ENCODE measurements around the gene NHS. TPM values are rescaled to one million over a fixed set of nuclear protein-coding genes. Genes with fewer than 3 reads are reported as not detected.

Gene NHS
- polyA plus RNA-seq, 1 donor (not counting 4 experiments of a cell fraction or from before 2014, with no cell fraction given), result 5.4 TPM

DNA sequence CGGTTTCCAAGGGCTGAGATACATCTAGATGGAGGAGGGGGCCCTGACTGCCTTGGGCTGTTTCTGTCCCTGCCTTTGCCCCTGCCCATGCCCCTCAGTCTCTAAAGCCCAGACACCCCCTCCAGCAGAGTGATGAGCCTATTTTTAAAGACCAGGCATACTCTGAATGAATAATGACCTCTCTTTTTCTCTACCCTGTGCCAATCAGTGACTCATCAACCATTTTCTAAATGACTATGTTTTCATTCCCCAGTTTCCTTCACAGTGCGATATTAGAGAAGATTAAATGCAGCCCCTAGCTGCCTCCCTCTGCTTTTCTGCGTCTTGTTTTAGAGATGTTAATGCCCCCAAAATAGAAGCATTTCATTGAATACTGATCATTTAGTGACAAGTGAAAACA lies 15.5 kb upstream of the NHS start:
- Histone ChIP-seq H3K9ac (ENCODE audit: control insufficient read depth, extremely low read depth, insufficient read depth, low read length) (no peak overlapping the region), H3K79me2 (ENCODE audit: control insufficient read depth, insufficient read depth, low read length) (no peaks in the 10 kb centered on the region), H3K4me3 (ENCODE audit: control insufficient read depth in 2 of 3, extremely low read depth in 1 of 3, insufficient read depth in 2 of 3, low read depth in 1 of 3, low read length in 3 of 3) (no peak overlapping the region), H4K20me1 (ENCODE audit: control insufficient read depth, extremely low read depth, insufficient read depth, low read length) (no peaks in the 10 kb centered on the region), H3K4me2 (ENCODE audit: control insufficient read depth, extremely low read depth, insufficient read depth, low read depth, low read length) (no peak overlapping the region), H2AFZ (ENCODE audit: control insufficient read depth, low read length) (no peak overlapping the region), H3K9me3 (ENCODE audit: control insufficient read depth, low read depth, low read length) (no peaks in the 10 kb centered on the region), H3K27ac (ENCODE audit: control insufficient read depth, insufficient read depth, low read length) (no peak overlapping the region), H3K27me3 (ENCODE audit: control insufficient read depth, extremely low read depth, insufficient read depth, low read length) (no peaks in the 10 kb centered on the region), H3K9me1 (ENCODE audit: control insufficient read depth, extremely low read depth, insufficient read depth, low read length) (no peaks in the 10 kb centered on the region), H3K4me1 (ENCODE audit: control insufficient read depth, extremely low read depth, insufficient read depth, low read length) (peaks cover 12% of the 10 kb centered on the region), H3K36me3 (ENCODE audit: control insufficient read depth in 2 of 2, extremely low read depth in 1 of 2, insufficient read depth in 2 of 2, low read length in 2 of 2) (no peaks in the 10 kb centered on the region)
- no peak for DNase-seq (ENCODE audit: low read depth, low spot score)
- TF ChIP-seq, protein P1, sequence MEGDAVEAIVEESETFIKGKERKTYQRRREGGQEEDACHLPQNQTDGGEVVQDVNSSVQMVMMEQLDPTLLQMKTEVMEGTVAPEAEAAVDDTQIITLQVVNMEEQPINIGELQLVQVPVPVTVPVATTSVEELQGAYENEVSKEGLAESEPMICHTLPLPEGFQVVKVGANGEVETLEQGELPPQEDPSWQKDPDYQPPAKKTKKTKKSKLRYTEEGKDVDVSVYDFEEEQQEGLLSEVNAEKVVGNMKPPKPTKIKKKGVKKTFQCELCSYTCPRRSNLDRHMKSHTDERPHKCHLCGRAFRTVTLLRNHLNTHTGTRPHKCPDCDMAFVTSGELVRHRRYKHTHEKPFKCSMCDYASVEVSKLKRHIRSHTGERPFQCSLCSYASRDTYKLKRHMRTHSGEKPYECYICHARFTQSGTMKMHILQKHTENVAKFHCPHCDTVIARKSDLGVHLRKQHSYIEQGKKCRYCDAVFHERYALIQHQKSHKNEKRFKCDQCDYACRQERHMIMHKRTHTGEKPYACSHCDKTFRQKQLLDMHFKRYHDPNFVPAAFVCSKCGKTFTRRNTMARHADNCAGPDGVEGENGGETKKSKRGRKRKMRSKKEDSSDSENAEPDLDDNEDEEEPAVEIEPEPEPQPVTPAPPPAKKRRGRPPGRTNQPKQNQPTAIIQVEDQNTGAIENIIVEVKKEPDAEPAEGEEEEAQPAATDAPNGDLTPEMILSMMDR (optimal IDR thresholded peaks at IDR 0.05 in 1 of 3, IDR thresholded peaks at IDR 0.05 in 1 of 3, conservative IDR thresholded peaks at IDR 0.05 in 1 of 3; ENCODE audit: extremely low read depth in 1 of 3, insufficient read depth in 2 of 3, low read length in 3 of 3), result no peak
- no peak for TF ChIP-seq EZH2 (IDR thresholded peaks at IDR 0.05; ENCODE audit: low read length)
- dilution Hi-C loops (cut with MboI; ENCODE audit: extremely low pct_ligation_motif_present, low sequenced_read_pairs), result no loop called here
- FAIRE-seq, result peak; percentile 55

DNA sequence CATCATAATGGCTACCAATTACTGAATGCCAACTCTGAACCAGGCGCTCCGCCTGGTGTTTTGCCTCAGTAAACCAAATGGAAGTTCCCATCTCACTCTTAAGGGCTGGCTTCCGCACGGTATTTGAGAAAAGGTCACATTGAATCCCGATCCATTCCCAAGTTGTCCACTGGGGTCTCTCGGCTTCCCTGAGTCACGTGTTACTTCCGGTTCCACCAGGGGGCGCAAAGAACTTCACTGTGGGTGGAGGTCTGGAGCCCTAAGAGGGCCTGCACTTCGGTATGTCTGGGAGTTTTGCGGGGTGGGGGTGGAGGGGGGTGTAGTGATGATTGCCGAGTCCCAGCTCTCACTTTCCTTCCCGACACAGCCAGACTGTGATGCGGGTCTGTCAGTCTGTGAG lies 13.4 kb upstream of the NHS start:
- FAIRE-seq, result no peak
- peaks cover 12% of the 10 kb centered on the region for H3K4me1 ChIP-seq (ENCODE audit: control insufficient read depth, extremely low read depth, insufficient read depth, low read length)
- H3K27ac ChIP-seq (ENCODE audit: control insufficient read depth, insufficient read depth, low read length), result no peak overlapping the region
- H3K4me3 ChIP-seq (ENCODE audit: control insufficient read depth in 2 of 3, extremely low read depth in 1 of 3, insufficient read depth in 2 of 3, low read depth in 1 of 3, low read length in 3 of 3), result no peak overlapping the region
- no peak overlapping the region for H3K9ac ChIP-seq (ENCODE audit: control insufficient read depth, extremely low read depth, insufficient read depth, low read length)
- no peak overlapping the region for H2AFZ ChIP-seq (ENCODE audit: control insufficient read depth, low read length)
- no peaks in the 10 kb centered on the region for H3K9me1 ChIP-seq (ENCODE audit: control insufficient read depth, extremely low read depth, insufficient read depth, low read length)
- no peaks in the 10 kb centered on the region for H4K20me1 ChIP-seq (ENCODE audit: control insufficient read depth, extremely low read depth, insufficient read depth, low read length)
- H3K79me2 ChIP-seq (ENCODE audit: control insufficient read depth, insufficient read depth, low read length), result no peaks in the 10 kb centered on the region
- dilution Hi-C loops (cut with MboI; ENCODE audit: extremely low pct_ligation_motif_present, low sequenced_read_pairs), result no loop called here
- H3K36me3 ChIP-seq (ENCODE audit: control insufficient read depth in 2 of 2, extremely low read depth in 1 of 2, insufficient read depth in 2 of 2, low read length in 2 of 2), result no peaks in the 10 kb centered on the region
- no peak for TF ChIP-seq EZH2 (IDR thresholded peaks at IDR 0.05; ENCODE audit: low read length)
- TF ChIP-seq, protein P1 (optimal IDR thresholded peaks at IDR 0.05 in 1 of 3, IDR thresholded peaks at IDR 0.05 in 1 of 3, conservative IDR thresholded peaks at IDR 0.05 in 1 of 3; ENCODE audit: extremely low read depth in 1 of 3, insufficient read depth in 2 of 3, low read length in 3 of 3), result peak; percentile 11 to 25 (median 20)
- H3K27me3 ChIP-seq (ENCODE audit: control insufficient read depth, extremely low read depth, insufficient read depth, low read length), result no peaks in the 10 kb centered on the region
- no peak for DNase-seq (ENCODE audit: low read depth, low spot score)
- no peaks in the 10 kb centered on the region for H3K9me3 ChIP-seq (ENCODE audit: control insufficient read depth, low read depth, low read length)
- no peak overlapping the region for H3K4me2 ChIP-seq (ENCODE audit: control insufficient read depth, extremely low read depth, insufficient read depth, low read depth, low read length)
